Neural crest cell (in vitro differentiated cells): ENCODE results near the gene SNRNP48. TPM values are rescaled to one million over a fixed set of nuclear protein-coding genes. Genes with fewer than 3 reads are reported as not detected.

ENCODE experiments used
- DNase-seq: peaks from one replicate; pipeline ENCODE4 v3.0.0; 2021; ENCODE audit warnings: low read depth, mixed read lengths, low spot score
- H3K27ac Mint-ChIP-seq: one replicate; pipeline ENCODE4 v1.8.0; 2021; ENCODE audit warnings: mild to moderate bottlenecking, mixed read lengths; ENCODE audit not compliant: unreplicated experiment
- H3K27me3 Mint-ChIP-seq: 2 replicates; pipeline ENCODE4 v1.8.0; 2021; ENCODE audit warnings: low read depth, mild to moderate bottlenecking, mixed read lengths
- H3K36me3 Mint-ChIP-seq: 2 replicates; pipeline ENCODE4 v1.8.0; 2021; ENCODE audit warnings: low read depth, mild to moderate bottlenecking, mixed read lengths
- H3K4me1 Mint-ChIP-seq: 2 replicates; pipeline ENCODE4 v1.8.0; 2021; ENCODE audit warnings: mixed read lengths
- H3K4me3 Mint-ChIP-seq: one replicate; pipeline ENCODE4 v1.8.0; 2021; ENCODE audit warnings: mild to moderate bottlenecking, mixed read lengths
- H3K9me3 Mint-ChIP-seq: 2 replicates; pipeline ENCODE4 v1.8.0; 2021; ENCODE audit warnings: mixed read lengths
- total RNA-seq: library from RNA; stranded (reverse); gene quantifications from 2 replicates; pipeline ENCODE4 v1.2.1, GENCODE V29; 2021
- TF ChIP-seq, protein P1 (sequence below): fragments of 200-600 bp; sonication (generic); conservative IDR thresholded peaks from 2 replicates; pipeline ENCODE4 v1.5.0; 2021; ENCODE audit warnings: antibody characterized with exemption, mild to moderate bottlenecking

The SNRNP48 gene
- total RNA-seq, 1 donor from 2014 or later = 22.5 TPM

DNA sequence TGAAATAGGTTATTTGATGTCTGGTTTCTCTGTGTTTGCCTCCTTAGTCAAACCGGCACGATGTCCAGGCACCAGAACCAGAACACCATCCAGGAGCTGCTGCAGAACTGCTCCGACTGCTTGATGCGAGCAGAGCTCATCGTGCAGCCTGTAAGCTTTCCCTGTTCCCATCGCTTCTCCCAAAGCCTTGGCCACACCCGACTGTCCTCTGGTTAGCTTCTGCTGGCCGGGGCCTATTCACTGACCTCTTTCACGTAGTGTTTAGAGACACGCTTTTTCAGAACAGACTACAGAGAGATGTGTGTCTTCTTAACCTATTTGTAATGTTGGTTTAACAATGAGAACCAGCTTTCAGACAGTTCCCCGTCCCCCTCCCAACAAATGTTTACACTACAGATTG, 34.3 kb upstream of the SNRNP48 start:
- no peak overlapping the region for H3K27ac Mint-ChIP-seq
- no peaks in the 10 kb centered on the region for H3K36me3 Mint-ChIP-seq

GRCh38 chr6:7556394-7557106, 33.4 kb upstream of the SNRNP48 start:
- Mint-ChIP-seq H3K36me3 (no peaks in the 10 kb centered on the region), H3K27ac (no peak overlapping the region), H3K4me3 (no peak overlapping the region), H3K9me3 (no peaks in the 10 kb centered on the region), H3K4me1 (no peaks in the 10 kb centered on the region), H3K27me3 (peaks cover 3% of the 10 kb centered on the region)
- TF ChIP-seq, protein P1, sequence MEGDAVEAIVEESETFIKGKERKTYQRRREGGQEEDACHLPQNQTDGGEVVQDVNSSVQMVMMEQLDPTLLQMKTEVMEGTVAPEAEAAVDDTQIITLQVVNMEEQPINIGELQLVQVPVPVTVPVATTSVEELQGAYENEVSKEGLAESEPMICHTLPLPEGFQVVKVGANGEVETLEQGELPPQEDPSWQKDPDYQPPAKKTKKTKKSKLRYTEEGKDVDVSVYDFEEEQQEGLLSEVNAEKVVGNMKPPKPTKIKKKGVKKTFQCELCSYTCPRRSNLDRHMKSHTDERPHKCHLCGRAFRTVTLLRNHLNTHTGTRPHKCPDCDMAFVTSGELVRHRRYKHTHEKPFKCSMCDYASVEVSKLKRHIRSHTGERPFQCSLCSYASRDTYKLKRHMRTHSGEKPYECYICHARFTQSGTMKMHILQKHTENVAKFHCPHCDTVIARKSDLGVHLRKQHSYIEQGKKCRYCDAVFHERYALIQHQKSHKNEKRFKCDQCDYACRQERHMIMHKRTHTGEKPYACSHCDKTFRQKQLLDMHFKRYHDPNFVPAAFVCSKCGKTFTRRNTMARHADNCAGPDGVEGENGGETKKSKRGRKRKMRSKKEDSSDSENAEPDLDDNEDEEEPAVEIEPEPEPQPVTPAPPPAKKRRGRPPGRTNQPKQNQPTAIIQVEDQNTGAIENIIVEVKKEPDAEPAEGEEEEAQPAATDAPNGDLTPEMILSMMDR = no peak
- no peak for DNase-seq

More for the DNA sequence above, 34.3 kb upstream of the SNRNP48 start:
- TF ChIP-seq, protein P1 = no peak
- Mint-ChIP-seq H3K27me3 (peaks cover 3% of the 10 kb centered on the region), H3K4me3 (no peak overlapping the region), H3K9me3 (no peaks in the 10 kb centered on the region), H3K4me1 (no peaks in the 10 kb centered on the region)
- no peak for DNase-seq

DNA sequence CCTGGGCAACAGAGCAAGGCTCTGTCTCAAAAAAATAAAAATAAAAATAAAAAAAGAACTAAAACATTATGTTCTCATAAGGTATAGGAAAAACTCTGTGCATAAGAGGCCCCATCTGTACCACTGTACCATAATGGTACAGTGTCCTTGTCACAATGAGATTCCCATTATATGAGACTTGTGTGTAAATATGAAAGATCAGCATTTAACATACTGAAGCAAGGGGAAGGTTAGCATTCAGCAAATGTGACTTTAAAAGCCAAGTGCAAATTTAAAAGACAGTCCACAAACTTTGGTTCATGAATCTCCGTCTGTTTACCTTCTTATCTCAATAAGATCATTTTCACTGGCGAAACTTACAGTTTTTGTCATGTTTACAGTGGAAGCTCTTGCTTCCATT, 32.3 kb upstream of the SNRNP48 start:
- H3K4me1 Mint-ChIP-seq = no peaks in the 10 kb centered on the region
- no peaks in the 10 kb centered on the region for H3K9me3 Mint-ChIP-seq
- TF ChIP-seq, protein P1 = no peak
- no peaks in the 10 kb centered on the region for H3K36me3 Mint-ChIP-seq
- no peak overlapping the region for H3K27ac Mint-ChIP-seq
- no peak overlapping the region for H3K4me3 Mint-ChIP-seq
- DNase-seq = no peak
- no peaks in the 10 kb centered on the region for H3K27me3 Mint-ChIP-seq

GRCh38 chr6:7558781-7559180, 31.2 kb upstream of the SNRNP48 start:
- Mint-ChIP-seq H3K27ac (no peak overlapping the region), H3K9me3 (no peaks in the 10 kb centered on the region), H3K4me1 (no peaks in the 10 kb centered on the region), H3K4me3 (no peak overlapping the region), H3K36me3 (no peaks in the 10 kb centered on the region), H3K27me3 (no peaks in the 10 kb centered on the region)
- DNase-seq = no peak
- TF ChIP-seq, protein P1 = no peak

GRCh38 chr6:7559196-7559595, 30.8 kb upstream of the SNRNP48 start:
- Mint-ChIP-seq H3K36me3 (no peaks in the 10 kb centered on the region), H3K27ac (no peak overlapping the region)
- DNase-seq = no peak

More at GRCh38 chr6:7559196-7559595, 30.8 kb upstream of the SNRNP48 start:
- Mint-ChIP-seq H3K9me3 (no peaks in the 10 kb centered on the region), H3K27me3 (no peaks in the 10 kb centered on the region), H3K4me3 (no peak overlapping the region), H3K4me1 (no peaks in the 10 kb centered on the region)
- TF ChIP-seq, protein P1 = no peak
